H9 (cell line): ENCODE measurements around the gene FEZ2. TPM values are rescaled to one million over a fixed set of nuclear protein-coding genes. Genes with fewer than 3 reads are reported as not detected.

Experiments used
- DNase-seq: peaks from one replicate; pipeline ENCODE4 v3.0.0-alpha.2; 2017
- H2AFZ ChIP-seq: one replicate; pipeline ENCODE4 v1.6.1; 2013; ENCODE audit warnings: mild to moderate bottlenecking, low read length, control low read depth, moderate library complexity
- H2AK5ac ChIP-seq: 2 replicates; pipeline ENCODE4 v1.6.1; 2013; ENCODE audit warnings: low read length, control low read depth, mixed read lengths; ENCODE audit not compliant: insufficient read length
- H2BK120ac ChIP-seq: one replicate; pipeline ENCODE4 v1.6.1; 2013; ENCODE audit warnings: low read depth, mild to moderate bottlenecking, low read length, control low read depth, inconsistent platforms; ENCODE audit not compliant: poor library complexity, severe bottlenecking
- H2BK12ac ChIP-seq: 2 replicates; pipeline ENCODE4 v1.6.1; 2013; ENCODE audit warnings: low read length, control low read depth, mixed read lengths, low read depth; ENCODE audit not compliant: insufficient read length
- H2BK15ac ChIP-seq: 2 replicates; pipeline ENCODE4 v1.6.1; 2013; ENCODE audit warnings: low read depth, low read length, control low read depth
- H2BK20ac ChIP-seq: one replicate; pipeline ENCODE4 v1.6.1; 2013; ENCODE audit warnings: low read depth, mild to moderate bottlenecking, low read length, control low read depth, inconsistent platforms; ENCODE audit not compliant: poor library complexity, severe bottlenecking
- H2BK5ac ChIP-seq: 2 replicates; pipeline ENCODE4 v1.6.1; 2013; ENCODE audit warnings: low read length, control low read depth, mixed read lengths; ENCODE audit not compliant: insufficient read length
- H3K14ac ChIP-seq: 2 replicates; pipeline ENCODE4 v1.6.1; 2013; ENCODE audit warnings: low read length, control low read depth; ENCODE audit not compliant: insufficient read depth
- H3K18ac ChIP-seq: 2 replicates; pipeline ENCODE4 v1.6.1; 2013; ENCODE audit warnings: low read depth, mild to moderate bottlenecking, mixed read lengths, low read length, control low read depth; ENCODE audit not compliant: insufficient read length
- H3K23ac ChIP-seq: 2 replicates; pipeline ENCODE4 v1.6.1; 2013; ENCODE audit warnings: low read length, control low read depth, mixed read lengths, low read depth; ENCODE audit not compliant: insufficient read length
- H3K23me2 ChIP-seq: 2 replicates; pipeline ENCODE4 v1.6.1; 2013; ENCODE audit warnings: low read depth, mild to moderate bottlenecking, mixed read lengths, low read length, control low read depth; ENCODE audit not compliant: insufficient read length, poor library complexity, severe bottlenecking
- H3K27ac ChIP-seq: 2 replicates; pipeline ENCODE4 v1.5.1; 2013; ENCODE audit warnings: low read length, control low read depth, mixed read lengths, low read depth; ENCODE audit not compliant: insufficient read length
- H3K27me3 ChIP-seq: 2 replicates; pipeline ENCODE4 v1.6.1; 2013; ENCODE audit warnings: low read length, control low read depth, inconsistent platforms; ENCODE audit not compliant: insufficient read depth
- H3K4ac ChIP-seq: 2 replicates; pipeline ENCODE4 v1.6.1; 2013; ENCODE audit warnings: low read depth, mild to moderate bottlenecking, control low read depth, inconsistent platforms, low read length, moderate library complexity
- H3K4me1 ChIP-seq: 2 replicates; pipeline ENCODE4 v1.6.1; 2013; ENCODE audit warnings: low read length, control low read depth, inconsistent platforms; ENCODE audit not compliant: insufficient read depth
- H3K4me2 ChIP-seq: 2 replicates; pipeline ENCODE4 v1.6.1; 2013; ENCODE audit warnings: low read length, control low read depth, mixed read lengths; ENCODE audit not compliant: insufficient read length, insufficient read depth
- H3K56ac ChIP-seq: 2 replicates; pipeline ENCODE4 v1.6.1; 2013; ENCODE audit warnings: low read depth, mild to moderate bottlenecking, mixed read lengths, low read length, control low read depth; ENCODE audit not compliant: insufficient read length
- H3K79me1 ChIP-seq: 2 replicates; pipeline ENCODE4 v1.6.1; 2013; ENCODE audit warnings: low read depth, mild to moderate bottlenecking, moderate library complexity, low read length, control low read depth, inconsistent platforms; ENCODE audit not compliant: insufficient read depth, poor library complexity, severe bottlenecking
- H3K79me2 ChIP-seq: 2 replicates; pipeline ENCODE4 v1.6.1; 2013; ENCODE audit warnings: low read length, control low read depth, inconsistent platforms; ENCODE audit not compliant: insufficient read depth
- H3K9ac ChIP-seq: 2 replicates; pipeline ENCODE4 v1.6.1; 2013; ENCODE audit warnings: low read length, control low read depth, mixed read lengths; ENCODE audit not compliant: insufficient read length; ENCODE audit errors: extremely low read depth
- H3K9me3 ChIP-seq: one replicate; pipeline ENCODE4 v1.6.1; 2013; ENCODE audit warnings: low read depth, low read length, inconsistent platforms; ENCODE audit not compliant: control insufficient read depth
- H3T11ph ChIP-seq: one replicate; pipeline ENCODE4 v1.6.1; 2013; ENCODE audit warnings: mild to moderate bottlenecking, low read length, control low read depth, inconsistent platforms
- H4K20me1 ChIP-seq: one replicate; pipeline ENCODE4 v1.6.1; 2013; ENCODE audit not compliant: control insufficient read depth, insufficient read length, insufficient read depth
- H4K5ac ChIP-seq: 2 replicates; pipeline ENCODE4 v1.6.1; 2013; ENCODE audit warnings: low read depth, mild to moderate bottlenecking, mixed read lengths, low read length, control low read depth; ENCODE audit not compliant: insufficient read length
- H4K8ac ChIP-seq: replicated peaks from 2 replicates; pipeline ENCODE4 v1.6.1; 2013; ENCODE audit warnings: low read length, control low read depth, mixed read lengths, low read depth; ENCODE audit not compliant: insufficient read length
- H4K91ac ChIP-seq: 2 replicates; pipeline ENCODE4 v1.6.1; 2013; ENCODE audit warnings: low read depth, mild to moderate bottlenecking, moderate library complexity, mixed read lengths, low read length, control low read depth; ENCODE audit not compliant: insufficient read length
- H3K27ac Mint-ChIP-seq, 3 experiments: 2 replicates in 2 of 3; 3 replicates in 1 of 3; pipeline ENCODE4 v1.8.0; 2020 to 2021; ENCODE audit warnings: mixed read lengths in 3 of 3, mild to moderate bottlenecking in 1 of 3, moderate library complexity in 1 of 3
- H3K27me3 Mint-ChIP-seq: 2 replicates; pipeline ENCODE4 v1.8.0; 2021; ENCODE audit warnings: low read depth, mild to moderate bottlenecking, moderate library complexity, mixed read lengths
- H3K36me3 Mint-ChIP-seq, 3 experiments: 2 replicates in 2 of 3; 3 replicates in 1 of 3; pipeline ENCODE4 v1.8.0; 2020 to 2021; ENCODE audit warnings: low read depth in 3 of 3, mixed read lengths in 3 of 3; ENCODE audit not compliant: insufficient read depth in 1 of 3
- H3K4me1 Mint-ChIP-seq, 2 experiments: 2 replicates each; pipeline ENCODE4 v1.8.0; 2020; ENCODE audit warnings: mixed read lengths in 2 of 2
- H3K4me3 Mint-ChIP-seq, 2 experiments: 2 replicates in 1 of 2; 3 replicates in 1 of 2; pipeline ENCODE4 v1.8.0; 2020 to 2021; ENCODE audit warnings: mild to moderate bottlenecking in 2 of 2, mixed read lengths in 2 of 2, moderate library complexity in 1 of 2
- H3K9me3 Mint-ChIP-seq, 2 experiments: 2 replicates in 1 of 2; 3 replicates in 1 of 2; pipeline ENCODE4 v1.8.0; 2020; ENCODE audit warnings: mild to moderate bottlenecking in 2 of 2, mixed read lengths in 2 of 2, moderate library complexity in 1 of 2
- WGBS: extraction: QIAGEN DNeasy Blood & Tissue Kit; methylation state at CpG from one replicate; pipeline ENCODE4 v1.1.7; 2013; ENCODE audit warnings: missing lambda C conversion rate, low lambda C conversion rate, mixed read lengths; ENCODE audit not compliant: insufficient read length; ENCODE audit errors: extremely low coverage; 5-methylcytosine and 5-hydroxymethylcytosine counted together
- total RNA-seq: library from RNA; stranded (reverse); gene quantifications from 2 replicates; pipeline ENCODE4 v1.2.1, GENCODE V29; 2021
- TF ChIP-seq, protein P1 (sequence below): fragments of 200-600 bp; sonication (generic); conservative IDR thresholded peaks from 3 replicates; pipeline ENCODE4 v1.8.0; 2021; ENCODE audit warnings: antibody characterized with exemption, mild to moderate bottlenecking

FEZ2 gene
- total RNA-seq, 1 experiment from 2014 or later, result 27.7 TPM

DNA sequence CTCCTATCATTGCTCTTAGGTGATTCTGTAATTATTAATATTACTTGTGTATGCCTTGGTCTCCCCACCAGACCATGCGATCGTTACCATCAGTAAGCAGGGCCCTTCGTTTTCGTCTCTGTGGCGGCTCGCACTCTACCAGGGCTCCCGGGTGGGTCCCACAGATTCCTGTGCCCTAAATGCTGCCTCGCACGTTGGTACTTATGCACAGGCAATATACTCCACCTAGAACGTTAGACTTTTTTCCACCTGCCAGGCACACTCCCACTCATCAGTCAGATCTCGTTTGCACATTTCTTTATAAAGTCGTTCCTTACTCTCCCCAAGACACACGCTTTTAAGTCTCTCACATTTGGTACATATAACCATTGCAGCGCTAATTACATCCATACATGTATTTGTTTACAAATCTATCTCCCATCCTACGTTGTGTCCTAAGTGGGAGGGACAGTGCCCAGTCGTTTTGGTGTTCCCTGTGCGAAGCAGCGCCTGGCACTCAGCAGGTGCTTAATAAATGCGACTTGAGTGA, 901 bp downstream of the FEZ2 start:
- WGBS, result no CpG with 5 or more reads among the region's 19 CpGs
- Mint-ChIP-seq H3K27ac (peak overlapping the region in 1 of 3 experiments; percentile 48; a peak in 3 of 7 replicates), H3K9me3 (no peaks in the 10 kb centered on the region), H3K36me3 (peaks cover 4 to 28% (median 21%) of the 10 kb centered on the region in 3 experiments), H3K4me3 (peak overlapping the region; percentile 70 to 78), H3K4me1 (peaks cover 25 to 34% of the 10 kb centered on the region in 2 experiments), H3K27me3 (peaks cover 20% of the 10 kb centered on the region)
- H3T11ph ChIP-seq, result no peak overlapping the region
- no peak overlapping the region for H3K27ac ChIP-seq
- H3K14ac ChIP-seq, result no peak overlapping the region
- H4K8ac ChIP-seq, result no peak overlapping the region
- DNase-seq, result no peak
- H2BK15ac ChIP-seq, result no peak overlapping the region
- peaks cover 3% of the 10 kb centered on the region; the same call in 1 of the 2 replicates for H3K4me1 ChIP-seq
- H3K23me2 ChIP-seq, result peaks cover 4% of the 10 kb centered on the region
- H2BK5ac ChIP-seq, result no peak overlapping the region
- no peaks in the 10 kb centered on the region for H3K79me1 ChIP-seq
- H4K91ac ChIP-seq, result no peak overlapping the region
- no peak overlapping the region for H2AFZ ChIP-seq
- H3K4me2 ChIP-seq, result peak overlapping the region; percentile 81
- TF ChIP-seq, protein P1, sequence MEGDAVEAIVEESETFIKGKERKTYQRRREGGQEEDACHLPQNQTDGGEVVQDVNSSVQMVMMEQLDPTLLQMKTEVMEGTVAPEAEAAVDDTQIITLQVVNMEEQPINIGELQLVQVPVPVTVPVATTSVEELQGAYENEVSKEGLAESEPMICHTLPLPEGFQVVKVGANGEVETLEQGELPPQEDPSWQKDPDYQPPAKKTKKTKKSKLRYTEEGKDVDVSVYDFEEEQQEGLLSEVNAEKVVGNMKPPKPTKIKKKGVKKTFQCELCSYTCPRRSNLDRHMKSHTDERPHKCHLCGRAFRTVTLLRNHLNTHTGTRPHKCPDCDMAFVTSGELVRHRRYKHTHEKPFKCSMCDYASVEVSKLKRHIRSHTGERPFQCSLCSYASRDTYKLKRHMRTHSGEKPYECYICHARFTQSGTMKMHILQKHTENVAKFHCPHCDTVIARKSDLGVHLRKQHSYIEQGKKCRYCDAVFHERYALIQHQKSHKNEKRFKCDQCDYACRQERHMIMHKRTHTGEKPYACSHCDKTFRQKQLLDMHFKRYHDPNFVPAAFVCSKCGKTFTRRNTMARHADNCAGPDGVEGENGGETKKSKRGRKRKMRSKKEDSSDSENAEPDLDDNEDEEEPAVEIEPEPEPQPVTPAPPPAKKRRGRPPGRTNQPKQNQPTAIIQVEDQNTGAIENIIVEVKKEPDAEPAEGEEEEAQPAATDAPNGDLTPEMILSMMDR, result no peak
- H3K9me3 ChIP-seq, result no peaks in the 10 kb centered on the region
- H3K56ac ChIP-seq, result no peak overlapping the region
- no peak overlapping the region for H2BK12ac ChIP-seq
- H4K20me1 ChIP-seq, result no peaks in the 10 kb centered on the region
- no peaks in the 10 kb centered on the region for H3K27me3 ChIP-seq
- no peak overlapping the region for H2AK5ac ChIP-seq
- H3K9ac ChIP-seq, result peak overlapping the region; percentile 36
- H4K5ac ChIP-seq, result no peak overlapping the region
- H3K23ac ChIP-seq, result no peak overlapping the region
- H3K79me2 ChIP-seq, result peaks cover 4% of the 10 kb centered on the region; the same call in 1 of the 2 replicates
- H3K4ac ChIP-seq, result no peak overlapping the region
- H2BK20ac ChIP-seq, result no peak overlapping the region
- H2BK120ac ChIP-seq, result no peak overlapping the region
- H3K18ac ChIP-seq, result no peak overlapping the region
